Neural progenitor cell (in vitro differentiated cells): ENCODE measurements around the gene KMT5C.

Source experiments
- CTCF ChIP-seq: fragments of 200-600 bp; sonication (generic); IDR thresholded peaks from 2 replicates; pipeline ENCODE4 v1.5.1; 2017; ENCODE audit warnings: antibody characterized with exemption, mild to moderate bottlenecking
- EZH2phosphoT487 ChIP-seq: fragments of 200-600 bp; sonication (generic); IDR thresholded peaks from 2 replicates; pipeline ENCODE4 v1.6.1; 2017; ENCODE audit warnings: antibody characterized with exemption

GRCh38 chr19:55341595-55342531 lies 2.2 kb downstream of the KMT5C start:
- TF ChIP-seq EZH2phosphoT487 (no peak), CTCF (no peak)
